Right cardiac atrium (tissue), 5 donors: ENCODE results near the gene SGIP1. TPM values are rescaled to one million over a fixed set of nuclear protein-coding genes. Genes with fewer than 3 reads are reported as not detected.

Experiments
- ATAC-seq, 2 donors: fragments of 200-7000 bp; cut with Tn5 transposase; one replicate each; pipeline versions ENCODE4 v1.8.0 to v1.9.1; 2020; ENCODE audit warnings: moderate library complexity in 2 of 2, mild to moderate bottlenecking in 1 of 2
- DNase-seq, 3 donors: peaks; one replicate each; pipeline ENCODE4 v3.0.0-alpha.2; 2020
- H3K27ac ChIP-seq: one replicate; pipeline ENCODE4 v1.5.1; 2013; ENCODE audit warnings: mild to moderate bottlenecking, low read length, control low read depth, moderate library complexity
- H3K27me3 ChIP-seq: one replicate; pipeline ENCODE4 v1.6.1; 2013; ENCODE audit not compliant: control insufficient read depth, insufficient read depth
- H3K4me1 ChIP-seq: one replicate; pipeline ENCODE4 v1.6.1; 2013; ENCODE audit warnings: low read length; ENCODE audit not compliant: control insufficient read depth, insufficient read depth
- H3K4me3 ChIP-seq: one replicate; pipeline ENCODE4 v1.5.1; 2013; ENCODE audit warnings: low read length, control low read depth
- H3K9me3 ChIP-seq: one replicate; pipeline ENCODE4 v1.6.1; 2013; ENCODE audit warnings: low read length; ENCODE audit not compliant: control insufficient read depth
- WGBS: extraction: QIAGEN DNeasy Blood & Tissue Kit; methylation state at CpG from one replicate; pipeline ENCODE4 v1.1.7; 2013; 5-methylcytosine and 5-hydroxymethylcytosine counted together
- intact Hi-C, 4 donors: fragments of 100-400 bp; cut with DNase I; formaldehyde crosslinking; loops; one replicate each; pipeline versions ENCODE4 v1.11.0 to v1.14.0; 2022 to 2023
- polyA plus RNA-seq: library from polyadenylated mRNA; stranded (reverse); fragments of 200-250 nt; gene quantifications from one replicate; pipeline ENCODE4 v1.2.3, GENCODE V29; 2013
- total RNA-seq, 4 donors: library from RNA; stranded (reverse); fragmentation: NEBNext Ultra II Directional; extraction: Animal tissue kit (Norgen Biotek cat#: 25700); gene quantifications; one replicate each; pipeline ENCODE4 v1.2.1, GENCODE V29; 2021
- donor health status: healthy with polysubstance abuse.
- donor health status: DM: no; HTN: yes; CAD: no.
- donor health status: DM: no; HTN: no; CAD: no.
- donor health status: DM: no; HTN: yes; CAD: no; lungs with severe emphysema.
- donor health status: DM: yes; HTN: yes; CAD: no.

Gene SGIP1
- total and polyA plus RNA-seq, 5 donors, result 2.2 to 7.3 (median 5.0) TPM

DNA sequence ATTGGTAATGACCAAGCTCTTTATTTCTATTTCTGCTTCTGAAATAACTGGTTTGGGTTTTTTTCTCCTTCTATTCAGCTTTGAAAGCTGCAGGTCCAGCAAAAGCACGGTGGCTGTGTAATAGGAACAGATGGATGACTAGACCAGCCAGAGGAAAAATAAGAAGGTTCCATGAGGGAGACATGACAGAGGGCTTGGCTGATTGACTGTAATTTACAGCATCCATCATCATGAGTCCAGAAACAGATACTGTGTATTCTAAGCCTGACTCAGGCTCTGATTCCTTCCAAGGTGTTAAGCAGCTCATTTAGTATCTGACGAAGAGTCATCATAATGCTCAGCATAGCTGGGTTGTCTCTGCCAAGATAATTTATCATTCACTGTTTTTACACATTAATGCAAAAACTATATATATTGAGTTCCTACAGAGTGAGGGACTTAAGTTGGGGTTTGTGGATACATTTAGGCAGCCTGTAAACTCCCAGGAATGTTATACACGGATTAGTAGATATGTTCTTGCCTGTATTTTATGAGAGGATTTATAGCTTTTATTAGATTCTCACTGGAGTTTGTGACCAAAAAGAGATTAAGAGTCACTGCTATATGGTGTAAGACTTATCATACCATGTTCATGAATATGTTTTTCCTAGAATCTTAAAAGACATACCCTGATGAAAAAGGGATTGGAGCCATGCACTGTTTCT lies 72.6 kb downstream of the SGIP1 start:
- H3K4me3 ChIP-seq, result no peak overlapping the region
- H3K9me3 ChIP-seq, result no peaks in the 10 kb centered on the region
- ATAC-seq (no peak), DNase-seq (no peak)
- intact Hi-C loops, result no loop called here
- WGBS, result 92% methylated on average over 3 of the region's 3 CpGs
- H3K27me3 ChIP-seq, result no peaks in the 10 kb centered on the region
- H3K4me1 ChIP-seq, result no peaks in the 10 kb centered on the region
- no peak overlapping the region for H3K27ac ChIP-seq

GRCh38 chr1:66607458-66607857 lies 73.5 kb downstream of the SGIP1 start:
- H3K9me3 ChIP-seq, result no peaks in the 10 kb centered on the region
- WGBS, result 92% methylated on average over 2 of the region's 2 CpGs
- ATAC-seq, result no peak
- no peak for DNase-seq
- H3K27me3 ChIP-seq, result no peaks in the 10 kb centered on the region
- no peaks in the 10 kb centered on the region for H3K4me1 ChIP-seq
- no peak overlapping the region for H3K4me3 ChIP-seq
- H3K27ac ChIP-seq, result no peak overlapping the region
- intact Hi-C loops, result no loop called here

GRCh38 chr1:66613187-66613586 lies 79.2 kb downstream of the SGIP1 start:
- WGBS, result 83% methylated on average over 4 of the region's 4 CpGs
- Histone ChIP-seq H3K9me3 (no peaks in the 10 kb centered on the region), H3K4me1 (no peaks in the 10 kb centered on the region), H3K4me3 (no peak overlapping the region), H3K27me3 (no peaks in the 10 kb centered on the region), H3K27ac (no peak overlapping the region)
- intact Hi-C loops, result no loop called here
- no peak for ATAC-seq
- DNase-seq, result no peak

- WGBS, result 91% methylated on average over 4 of the region's 4 CpGs
- intact Hi-C loops, result no loop called here
- ATAC-seq, result no peak
Observed at GRCh38 chr1:66617362-66618184, 83.6 kb downstream of the SGIP1 start.

DNA sequence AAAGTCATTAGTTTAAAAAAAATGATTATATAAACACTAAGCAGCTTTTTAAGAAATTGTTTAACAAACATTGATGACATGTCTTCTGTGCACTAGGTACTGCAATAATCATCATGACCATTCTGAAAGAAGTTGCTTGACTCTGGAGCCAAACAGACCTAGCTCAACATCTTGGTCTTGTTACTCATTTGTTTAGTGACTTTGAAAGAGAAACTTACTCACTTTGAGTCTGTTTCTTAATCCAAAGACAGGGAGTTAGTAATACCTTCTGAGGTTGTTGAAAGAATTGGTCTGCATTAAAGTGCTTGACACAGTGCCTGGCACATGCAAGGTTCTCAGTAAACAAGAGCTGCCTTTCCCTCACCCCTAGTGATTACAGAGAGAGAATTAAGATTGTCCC lies 84.4 kb downstream of the SGIP1 start:
- Histone ChIP-seq H3K27me3 (no peaks in the 10 kb centered on the region), H3K4me1 (no peaks in the 10 kb centered on the region), H3K27ac (no peak overlapping the region), H3K4me3 (no peak overlapping the region), H3K9me3 (no peaks in the 10 kb centered on the region)
- no peak for ATAC-seq
- no peak for DNase-seq
- intact Hi-C loops, result no loop called here

More at GRCh38 chr1:66617362-66618184, 83.6 kb downstream of the SGIP1 start:
- H3K27me3 ChIP-seq, result no peaks in the 10 kb centered on the region
- no peak for DNase-seq
- H3K4me3 ChIP-seq, result no peak overlapping the region
- no peaks in the 10 kb centered on the region for H3K4me1 ChIP-seq
- no peak overlapping the region for H3K27ac ChIP-seq
- no peaks in the 10 kb centered on the region for H3K9me3 ChIP-seq

DNA sequence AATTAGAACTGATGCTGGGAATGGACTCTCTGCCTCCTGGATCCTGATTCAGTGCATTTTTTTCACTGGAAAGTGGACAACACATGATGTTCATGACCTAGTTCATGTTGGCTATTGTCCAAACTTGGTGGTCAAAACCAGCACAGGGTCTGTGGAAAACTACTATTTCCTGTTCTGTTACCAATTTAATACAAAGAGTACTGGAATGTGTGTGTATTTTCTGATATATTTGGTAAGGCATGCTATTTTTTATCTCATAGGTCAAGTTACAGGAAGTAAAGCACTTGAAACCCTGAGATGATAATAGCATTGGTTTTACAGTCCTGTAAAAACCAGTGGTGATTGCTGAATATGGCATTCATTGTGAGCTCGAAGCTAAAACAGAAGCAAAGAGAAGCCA lies 89.9 kb downstream of the SGIP1 start:
- DNase-seq, result no peak
- WGBS, result 33% methylated on average over 1 of the region's 1 CpG
- H3K4me1 ChIP-seq, result no peaks in the 10 kb centered on the region
- no peaks in the 10 kb centered on the region for H3K27me3 ChIP-seq
- H3K4me3 ChIP-seq, result no peak overlapping the region
- intact Hi-C loops, result no loop called here
- H3K9me3 ChIP-seq, result no peaks in the 10 kb centered on the region
- ATAC-seq, result no peak
- no peak overlapping the region for H3K27ac ChIP-seq

- intact Hi-C loops, result no loop called here
- no peak overlapping the region for H3K4me3 ChIP-seq
- DNase-seq (no peak), ATAC-seq (no peak)
- no peaks in the 10 kb centered on the region for H3K9me3 ChIP-seq
- H3K27me3 ChIP-seq, result no peaks in the 10 kb centered on the region
- 94% methylated on average over 1 of the region's 1 CpG for WGBS
- no peak overlapping the region for H3K27ac ChIP-seq
- no peaks in the 10 kb centered on the region for H3K4me1 ChIP-seq
Observed at GRCh38 chr1:66624412-66625060, 90.6 kb downstream of the SGIP1 start.

DNA sequence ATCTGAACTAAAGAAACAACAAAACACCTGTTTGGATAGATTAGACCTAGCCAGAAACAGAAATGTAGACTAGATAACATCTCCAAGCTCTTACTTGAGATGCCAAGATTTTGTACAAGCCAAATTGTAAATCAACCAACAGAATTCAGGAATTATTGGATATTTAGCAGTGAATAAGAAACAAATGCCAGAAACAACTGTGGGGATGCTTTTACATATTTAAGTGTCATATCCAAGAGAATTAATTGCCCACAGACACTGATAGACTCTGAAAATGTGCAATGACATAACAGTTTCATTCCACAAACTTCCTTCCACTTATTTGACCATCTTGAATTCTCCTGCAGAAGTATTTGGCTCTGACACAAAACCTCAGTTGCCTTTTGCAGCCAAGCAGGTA lies 92.3 kb downstream of the SGIP1 start:
- no peaks in the 10 kb centered on the region for H3K27me3 ChIP-seq
- H3K27ac ChIP-seq, result no peak overlapping the region
- no peak for DNase-seq
- no peaks in the 10 kb centered on the region for H3K4me1 ChIP-seq
- ATAC-seq, result no peak
- H3K9me3 ChIP-seq, result no peaks in the 10 kb centered on the region
- H3K4me3 ChIP-seq, result no peak overlapping the region
- intact Hi-C loops, result no loop called here

GRCh38 chr1:66628926-66629325 lies 95.0 kb downstream of the SGIP1 start:
- WGBS, result 81% methylated on average over 1 of the region's 1 CpG
- Histone ChIP-seq H3K27ac (no peak overlapping the region), H3K4me3 (no peak overlapping the region), H3K4me1 (no peaks in the 10 kb centered on the region), H3K9me3 (no peaks in the 10 kb centered on the region), H3K27me3 (no peaks in the 10 kb centered on the region)
- intact Hi-C loops, result no loop called here
- ATAC-seq, result no peak
- no peak for DNase-seq

GRCh38 chr1:66633159-66633558 lies 99.2 kb downstream of the SGIP1 start:
- Histone ChIP-seq H3K9me3 (no peaks in the 10 kb centered on the region), H3K27ac (no peak overlapping the region), H3K4me1 (no peaks in the 10 kb centered on the region), H3K4me3 (no peak overlapping the region), H3K27me3 (no peaks in the 10 kb centered on the region)
- 69% methylated on average over 1 of the region's 1 CpG for WGBS
- intact Hi-C loops, result no loop called here
- DNase-seq (no peak), ATAC-seq (no peak)

DNA sequence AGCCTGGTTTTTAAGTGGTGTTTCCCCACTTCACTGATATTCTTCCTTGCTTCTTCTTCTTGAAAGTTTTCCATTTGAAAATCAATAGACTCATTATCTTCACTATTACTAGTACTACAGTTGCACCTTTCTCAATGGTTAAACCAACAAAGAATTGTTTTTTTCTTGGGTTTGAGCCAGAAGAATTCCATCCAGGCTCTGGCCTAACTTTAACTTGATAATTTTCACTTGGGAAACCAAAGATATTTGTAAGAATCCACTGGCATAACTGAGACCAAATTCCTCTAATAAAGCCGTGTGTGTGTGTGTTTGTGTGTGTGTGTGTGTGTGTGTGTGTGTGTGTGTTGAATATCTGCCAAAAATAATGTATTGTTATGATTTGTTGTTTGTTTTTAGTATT lies 103.2 kb downstream of the SGIP1 start:
- no peaks in the 10 kb centered on the region for H3K27me3 ChIP-seq
- no peak overlapping the region for H3K27ac ChIP-seq
- no peak for ATAC-seq
- no peaks in the 10 kb centered on the region for H3K9me3 ChIP-seq
- H3K4me1 ChIP-seq, result no peaks in the 10 kb centered on the region
- no peak for DNase-seq
- 33% methylated on average over 1 of the region's 1 CpG for WGBS
- intact Hi-C loops, result no loop called here
- H3K4me3 ChIP-seq, result no peak overlapping the region
